Spleen (tissue), 11 donors: ENCODE data around the gene MRGPRD. TPM values are rescaled to one million over a fixed set of nuclear protein-coding genes. Genes with fewer than 3 reads are reported as not detected.
A peak's percentile ranks its signal among the peaks of the same experiment; 100 is the strongest.

Source experiments
- DNase-seq: peaks from one replicate; pipeline ENCODE4 v3.0.0-alpha.2; 2020
- H3K27ac ChIP-seq, 8 donors: fragments of 200-600 bp; sonication (generic) in 7 of 8; 1 replicate in 4 of 8; 2 replicates in 4 of 8; pipeline versions ENCODE4 v1.5.0 to v1.8.0; 2016 to 2021; ENCODE audit warnings: inconsistent platforms in 4 of 8, mild to moderate bottlenecking in 4 of 8, moderate library complexity in 1 of 8
- H3K27me3 ChIP-seq, 7 donors: fragments of 200-600 bp; sonication (generic) in 6 of 7; replicated peaks in 1 of 7; 1 replicate in 4 of 7; 2 replicates in 3 of 7; pipeline versions ENCODE4 v1.5.0 to v1.8.0; 2016 to 2021; ENCODE audit warnings: inconsistent platforms in 3 of 7, mild to moderate bottlenecking in 1 of 7
- H3K36me3 ChIP-seq, 6 donors: fragments of 200-600 bp; sonication (generic) in 5 of 6; 1 replicate in 4 of 6; 2 replicates in 2 of 6; pipeline versions ENCODE4 v1.5.0 to v1.8.0; 2016 to 2021; ENCODE audit warnings: inconsistent platforms in 2 of 6
- H3K4me1 ChIP-seq, 6 donors: fragments of 200-600 bp; sonication (generic) in 5 of 6; 1 replicate in 3 of 6; 2 replicates in 3 of 6; pipeline versions ENCODE4 v1.5.0 to v1.8.0; 2016 to 2021; ENCODE audit warnings: inconsistent platforms in 3 of 6
- H3K4me3 ChIP-seq, 8 donors: fragments of 200-600 bp; sonication (generic) in 7 of 8; 1 replicate in 4 of 8; 2 replicates in 4 of 8; pipeline versions ENCODE4 v1.5.0 to v1.8.0; 2016 to 2021; ENCODE audit warnings: inconsistent platforms in 4 of 8, mild to moderate bottlenecking in 4 of 8, moderate library complexity in 2 of 8
- H3K9me3 ChIP-seq, 8 donors: fragments of 200-600 bp; sonication (generic) in 7 of 8; 1 replicate in 4 of 8; 2 replicates in 4 of 8; pipeline versions ENCODE4 v1.5.0 to v1.8.0; 2016 to 2021; ENCODE audit warnings: inconsistent platforms in 4 of 8
- CTCF ChIP-seq, 11 experiments: fragments of 200-600 bp in 7 of 11; fragments of 450-650 bp in 4 of 11; sonication (generic) in 4 of 11; IDR thresholded peaks in 8 of 11; conservative IDR thresholded peaks in 3 of 11; 1 replicate in 7 of 11; 2 replicates in 4 of 11; pipeline versions ENCODE4 v1.4.0 to v1.8.0; 2016 to 2021; ENCODE audit warnings: antibody characterized with exemption in 11 of 11, inconsistent platforms in 4 of 11, mild to moderate bottlenecking in 1 of 11
- POLR2A ChIP-seq, 3 donors: fragments of 450-650 bp; IDR thresholded peaks; one replicate each; pipeline ENCODE4 v1.5.1; 2017; ENCODE audit warnings: antibody characterized with exemption in 3 of 3, mild to moderate bottlenecking in 1 of 3
- POLR2AphosphoS5 ChIP-seq, 3 donors: sonication (generic); formaldehyde crosslinking; IDR thresholded peaks; one replicate each; pipeline ENCODE4 v1.5.1; 2017; ENCODE audit warnings: antibody characterized with exemption in 3 of 3
- WGBS, 5 donors: extraction: QIAGEN DNeasy Blood & Tissue Kit in 3 of 5; methylation state at CpG; one replicate each; pipeline versions ENCODE4 v1.1.5 to v1.1.7; 2013 to 2018; 5-methylcytosine and 5-hydroxymethylcytosine counted together
- intact Hi-C: fragments of 100-400 bp; cut with DNase I; formaldehyde crosslinking; loops from one replicate; pipeline ENCODE4 v1.15.0; 2023; ENCODE audit warnings: low total_unique reads
- polyA plus RNA-seq, 3 donors: library from polyadenylated mRNA; stranded (reverse); fragments of 200-250 nt; gene quantifications; one replicate each; pipeline ENCODE4 v1.2.1, GENCODE V29; 2013
- total RNA-seq, 7 donors: library from RNA; depleted of rRNA in 3 of 7; stranded (reverse); fragments of >200 nt in 3 of 7; fragmentation: NEBNext Ultra II Directional in 4 of 7; extraction: Animal tissue kit (Norgen Biotek cat#: 25700) in 4 of 7; gene quantifications; one replicate each; pipeline versions ENCODE4 v1.1.0 to v1.2.1, GENCODE V29; 2016 to 2021
- donor health status: healthy with polysubstance abuse.
- donor health status: DM: no; HTN: no; CAD: no; lungs with moderate emphysema.
- donor health status: DM: no; HTN: no; CAD: no.
- donor health status: Bipolar disorder and iron deficiency.
- donor health status: healthy.
- donor health status: DM: no; HTN: no; CAD: no.
- donor health status: DM: yes; HTN: yes; CAD: no.

Gene MRGPRD
- total and polyA plus RNA-seq, 10 donors = not detected

GRCh38 chr11:69003866-69004367, 23.1 kb upstream of the MRGPRD start:
- intact Hi-C loops = no loop called here
- no peak overlapping the region for H3K4me3 ChIP-seq
- no peaks in the 10 kb centered on the region for H3K9me3 ChIP-seq
- peaks cover 0 to 68% (median 12%) of the 10 kb centered on the region in 7 donors for H3K27me3 ChIP-seq
- peak; percentile 59 for DNase-seq
- TF ChIP-seq POLR2AphosphoS5 (IDR thresholded peaks at IDR 0.05) (no peak), POLR2A (IDR thresholded peaks at IDR 0.05) (no peak), CTCF (IDR thresholded peaks at IDR 0.05 in 8 of 11, conservative IDR thresholded peaks at IDR 0.05 in 3 of 11) (no peak)
- H3K36me3 ChIP-seq = peaks cover 0 to 20% (median 0%) of the 10 kb centered on the region in 6 donors
- H3K4me1 ChIP-seq = peaks cover 0 to 50% (median 17%) of the 10 kb centered on the region in 6 donors
- 82 to 95% (median 89%) methylated on average over 16 to 20 of the region's 20 CpGs for WGBS, 5 donors
- H3K27ac ChIP-seq = peak overlapping the region in 2 of 8 donors; percentile 27 to 51

- DNase-seq = peak; percentile 59
- Histone ChIP-seq H3K4me3 (no peak overlapping the region), H3K4me1 (peaks cover 0 to 50% (median 22%) of the 10 kb centered on the region in 6 donors), H3K9me3 (no peaks in the 10 kb centered on the region), H3K27ac (peak overlapping the region in 3 of 8 donors; percentile 42 to 71 (median 51)), H3K27me3 (peaks cover 0 to 66% (median 8%) of the 10 kb centered on the region in 7 donors), H3K36me3 (peaks cover 0 to 20% (median 0%) of the 10 kb centered on the region in 6 donors)
- intact Hi-C loops = no loop called here
- no peak for TF ChIP-seq POLR2A (IDR thresholded peaks at IDR 0.05)
- TF ChIP-seq POLR2AphosphoS5 (IDR thresholded peaks at IDR 0.05) = no peak
- TF ChIP-seq CTCF (IDR thresholded peaks at IDR 0.05 in 8 of 11, conservative IDR thresholded peaks at IDR 0.05 in 3 of 11) = no peak
- WGBS, 5 donors = 81 to 88% (median 85%) methylated on average over 8 to 9 of the region's 9 CpGs
Measured at GRCh38 chr11:69003301-69003865, 22.6 kb upstream of the MRGPRD start.

- WGBS, 5 donors = 67 to 84% (median 76%) methylated on average over 5 to 13 of the region's 13 CpGs
- Histone ChIP-seq H3K4me3 (no peak overlapping the region), H3K27ac (peak overlapping the region in 4 of 8 donors; percentile 42 to 71 (median 57)), H3K4me1 (peaks cover 0 to 49% (median 22%) of the 10 kb centered on the region in 6 donors), H3K36me3 (peaks cover 0 to 20% (median 0%) of the 10 kb centered on the region in 6 donors), H3K27me3 (peaks cover 0 to 68% (median 8%) of the 10 kb centered on the region in 7 donors), H3K9me3 (no peaks in the 10 kb centered on the region)
- TF ChIP-seq POLR2A (IDR thresholded peaks at IDR 0.05) = no peak
- TF ChIP-seq POLR2AphosphoS5 (IDR thresholded peaks at IDR 0.05) = peak in 1 of 3 donors; percentile 36
- TF ChIP-seq CTCF (IDR thresholded peaks at IDR 0.05 in 8 of 11, conservative IDR thresholded peaks at IDR 0.05 in 3 of 11) = no peak
- intact Hi-C loops = no loop called here
- peak; percentile 49 for DNase-seq
Measured at GRCh38 chr11:69002570-69003231, 21.9 kb upstream of the MRGPRD start.

GRCh38 chr11:69002110-69002569, 21.4 kb upstream of the MRGPRD start:
- peaks cover 0 to 20% (median 0%) of the 10 kb centered on the region in 6 donors for H3K36me3 ChIP-seq
- no peak overlapping the region for H3K4me3 ChIP-seq
- H3K9me3 ChIP-seq = no peaks in the 10 kb centered on the region
- 69 to 84% (median 76%) methylated on average over 6 of the region's 6 CpGs for WGBS, 5 donors
- intact Hi-C loops = no loop called here
- H3K27ac ChIP-seq = peak overlapping the region in 6 of 8 donors; percentile 5 to 71 (median 57)
- peaks cover 0 to 74% (median 8%) of the 10 kb centered on the region in 7 donors for H3K27me3 ChIP-seq
- TF ChIP-seq CTCF (IDR thresholded peaks at IDR 0.05 in 8 of 11, conservative IDR thresholded peaks at IDR 0.05 in 3 of 11) (no peak), POLR2A (IDR thresholded peaks at IDR 0.05) (no peak), POLR2AphosphoS5 (IDR thresholded peaks at IDR 0.05) (no peak)
- DNase-seq = peak; percentile 24
- peaks cover 0 to 44% (median 21%) of the 10 kb centered on the region in 6 donors for H3K4me1 ChIP-seq
